WI38 (cell line): Measurements from ENCODE around the gene SCT.

Source experiments
- H3K4me3 ChIP-seq: 2 replicates; pipeline ENCODE4 v1.5.1; 2011; ENCODE audit warnings: low read depth, mild to moderate bottlenecking, control low read depth, low read length
- CTCF ChIP-seq: IDR thresholded peaks from 2 replicates; pipeline ENCODE4 v1.5.1; 2012; ENCODE audit warnings: low read depth, mild to moderate bottlenecking, control low read depth, low read length

SCT gene

GRCh38 chr11:605286-606129, 21.5 kb downstream of the SCT start:
- TF ChIP-seq CTCF = no peak
- no peak overlapping the region for H3K4me3 ChIP-seq

DNA sequence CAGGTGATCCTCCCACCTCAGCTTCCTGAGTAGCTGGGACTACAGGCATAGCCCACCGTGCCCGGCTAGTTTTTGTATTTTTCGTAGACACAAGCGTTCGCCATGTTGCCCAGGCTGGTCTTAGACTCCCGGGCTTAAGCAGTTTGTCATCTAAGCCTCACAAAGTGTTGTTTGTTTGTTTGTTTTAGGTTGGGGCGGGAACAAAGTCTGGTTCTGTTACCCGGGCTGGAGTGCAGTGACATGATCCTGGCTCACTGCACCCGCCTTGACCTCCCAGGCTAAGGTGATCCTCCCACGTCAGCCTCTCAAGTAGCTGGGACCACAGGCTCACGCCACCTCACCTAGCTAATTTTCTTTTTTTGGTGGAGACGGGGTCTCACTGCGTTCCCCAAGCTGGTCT, 23.8 kb downstream of the SCT start:
- H3K4me3 ChIP-seq = no peak overlapping the region
- no peak for TF ChIP-seq CTCF

- no peak overlapping the region for H3K4me3 ChIP-seq
- TF ChIP-seq CTCF = no peak
These were observed 25.3 kb downstream of the SCT start for GRCh38 chr11:601573-602245.

GRCh38 chr11:598005-598680, 28.8 kb downstream of the SCT start:
- TF ChIP-seq CTCF = no peak
- H3K4me3 ChIP-seq = no peak overlapping the region

GRCh38 chr11:597166-597725, 29.7 kb downstream of the SCT start:
- H3K4me3 ChIP-seq = no peak overlapping the region
- no peak for TF ChIP-seq CTCF

- TF ChIP-seq CTCF = no peak
- H3K4me3 ChIP-seq = no peak overlapping the region
These were observed 30.6 kb downstream of the SCT start for GRCh38 chr11:596374-596773.
